Neuronal stem cell (in vitro differentiated cells): Measurements from ENCODE around the gene GC. TPM values are rescaled to one million over a fixed set of nuclear protein-coding genes. Genes with fewer than 3 reads are reported as not detected.

ENCODE experiments used
- DNase-seq: peaks from one replicate; pipeline ENCODE4 v3.0.0-alpha.2; 2013; ENCODE audit warnings: low spot score
- H2AFZ ChIP-seq: one replicate; pipeline ENCODE4 v1.6.1; 2013; ENCODE audit warnings: mild to moderate bottlenecking, low read length, inconsistent platforms
- H2AK5ac ChIP-seq: 2 replicates; pipeline ENCODE4 v1.6.1; 2013; ENCODE audit warnings: low read depth, mild to moderate bottlenecking, inconsistent platforms, low read length, moderate library complexity, mixed read lengths
- H2BK120ac ChIP-seq: 2 replicates; pipeline ENCODE4 v1.6.1; 2013; ENCODE audit warnings: low read depth, mild to moderate bottlenecking, inconsistent platforms, low read length, moderate library complexity, mixed read lengths
- H2BK12ac ChIP-seq: one replicate; pipeline ENCODE4 v1.6.1; 2013; ENCODE audit warnings: low read length, inconsistent platforms
- H2BK15ac ChIP-seq: 2 replicates; pipeline ENCODE4 v1.6.1; 2013; ENCODE audit warnings: mild to moderate bottlenecking, low read length, inconsistent platforms, mixed read lengths
- H2BK5ac ChIP-seq: one replicate; pipeline ENCODE4 v1.6.1; 2013; ENCODE audit warnings: inconsistent platforms, mild to moderate bottlenecking, low read length, moderate library complexity
- H3K14ac ChIP-seq: one replicate; pipeline ENCODE4 v1.6.1; 2013; ENCODE audit warnings: low read length, inconsistent platforms
- H3K18ac ChIP-seq: 2 replicates; pipeline ENCODE4 v1.6.1; 2013; ENCODE audit warnings: low read length, inconsistent platforms
- H3K23ac ChIP-seq: 2 replicates; pipeline ENCODE4 v1.6.1; 2013; ENCODE audit warnings: low read depth, mild to moderate bottlenecking, mixed read lengths, low read length, inconsistent platforms; ENCODE audit not compliant: poor library complexity
- H3K27ac ChIP-seq: replicated peaks from 3 replicates; pipeline ENCODE4 v1.5.1; 2013; ENCODE audit warnings: low read length, inconsistent platforms
- H3K27me3 ChIP-seq, 3 experiments: 2 replicates each; pipeline ENCODE4 v1.6.1; 2013; ENCODE audit warnings: low read length in 3 of 3, mild to moderate bottlenecking in 2 of 3, inconsistent platforms in 1 of 3, low read depth in 1 of 3, mixed read lengths in 1 of 3, moderate library complexity in 1 of 3; ENCODE audit not compliant: control insufficient read depth in 3 of 3, insufficient read depth in 3 of 3
- H3K36me3 ChIP-seq, 2 donors: replicated peaks in 1 of 2; 2 replicates each; pipeline ENCODE4 v1.6.1; 2013; ENCODE audit warnings: low read length in 2 of 2; ENCODE audit not compliant: control insufficient read depth in 2 of 2, insufficient read depth in 2 of 2
- H3K4ac ChIP-seq: 2 replicates; pipeline ENCODE4 v1.6.1; 2013; ENCODE audit warnings: inconsistent platforms, mild to moderate bottlenecking, low read length, moderate library complexity
- H3K4me1 ChIP-seq, 2 donors: 1 replicate in 1 of 2; 2 replicates in 1 of 2; pipeline ENCODE4 v1.6.1; 2013; ENCODE audit warnings: low read length in 2 of 2, low read depth in 1 of 2; ENCODE audit not compliant: control insufficient read depth in 2 of 2, insufficient read depth in 1 of 2
- H3K4me2 ChIP-seq: one replicate; pipeline ENCODE4 v1.6.1; 2013; ENCODE audit warnings: mild to moderate bottlenecking, low read length, inconsistent platforms; ENCODE audit not compliant: insufficient read depth, poor library complexity, severe bottlenecking
- H3K4me3 ChIP-seq, 2 donors: 2 replicates each; pipeline ENCODE4 v1.5.1; 2013; ENCODE audit warnings: low read length in 2 of 2, mild to moderate bottlenecking in 2 of 2, inconsistent platforms in 1 of 2, moderate library complexity in 1 of 2
- H3K79me1 ChIP-seq: one replicate; pipeline ENCODE4 v1.6.1; 2013; ENCODE audit warnings: low read depth, mild to moderate bottlenecking, inconsistent platforms, low read length, moderate library complexity
- H3K9ac ChIP-seq: one replicate; pipeline ENCODE4 v1.6.1; 2013; ENCODE audit warnings: mild to moderate bottlenecking, low read depth, low read length, inconsistent platforms; ENCODE audit not compliant: poor library complexity
- H3K9me3 ChIP-seq, 2 donors: replicated peaks in 1 of 2; 2 replicates each; pipeline versions ENCODE3 to v1.6.1; 2013; ENCODE audit warnings: low read length in 2 of 2, mild to moderate bottlenecking in 2 of 2, inconsistent platforms in 1 of 2, low read depth in 1 of 2, mixed read lengths in 1 of 2, moderate library complexity in 1 of 2; ENCODE audit not compliant: control insufficient read depth in 2 of 2, insufficient read depth in 1 of 2
- H4K8ac ChIP-seq: one replicate; pipeline ENCODE4 v1.6.1; 2013; ENCODE audit warnings: low read depth, mild to moderate bottlenecking, inconsistent platforms, low read length, moderate library complexity
- H4K91ac ChIP-seq: one replicate; pipeline ENCODE4 v1.6.1; 2013; ENCODE audit warnings: low read length, low read depth, mild to moderate bottlenecking, inconsistent platforms; ENCODE audit not compliant: poor library complexity
- WGBS, 2 donors: extraction: QIAGEN DNeasy Blood & Tissue Kit; methylation state at CpG; one replicate each; pipeline ENCODE4 v1.1.7; 2013; ENCODE audit warnings: missing lambda C conversion rate in 2 of 2, mixed read lengths in 1 of 2; ENCODE audit not compliant: insufficient read length in 2 of 2, insufficient replicate concordance in 1 of 2; ENCODE audit errors: extremely low coverage in 2 of 2; 5-methylcytosine and 5-hydroxymethylcytosine counted together
- polyA plus RNA-seq, 2 experiments: library from polyadenylated mRNA; stranded (reverse); fragments of 200-250 nt; gene quantifications; one replicate each; pipeline ENCODE4 v1.2.3, GENCODE V29; 2013

The GC gene, protein sequence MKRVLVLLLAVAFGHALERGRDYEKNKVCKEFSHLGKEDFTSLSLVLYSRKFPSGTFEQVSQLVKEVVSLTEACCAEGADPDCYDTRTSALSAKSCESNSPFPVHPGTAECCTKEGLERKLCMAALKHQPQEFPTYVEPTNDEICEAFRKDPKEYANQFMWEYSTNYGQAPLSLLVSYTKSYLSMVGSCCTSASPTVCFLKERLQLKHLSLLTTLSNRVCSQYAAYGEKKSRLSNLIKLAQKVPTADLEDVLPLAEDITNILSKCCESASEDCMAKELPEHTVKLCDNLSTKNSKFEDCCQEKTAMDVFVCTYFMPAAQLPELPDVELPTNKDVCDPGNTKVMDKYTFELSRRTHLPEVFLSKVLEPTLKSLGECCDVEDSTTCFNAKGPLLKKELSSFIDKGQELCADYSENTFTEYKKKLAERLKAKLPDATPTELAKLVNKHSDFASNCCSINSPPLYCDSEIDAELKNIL
- not detected for polyA plus RNA-seq (2013, experiment 1 of 2)
- not detected for polyA plus RNA-seq (2013, experiment 2 of 2)

DNA sequence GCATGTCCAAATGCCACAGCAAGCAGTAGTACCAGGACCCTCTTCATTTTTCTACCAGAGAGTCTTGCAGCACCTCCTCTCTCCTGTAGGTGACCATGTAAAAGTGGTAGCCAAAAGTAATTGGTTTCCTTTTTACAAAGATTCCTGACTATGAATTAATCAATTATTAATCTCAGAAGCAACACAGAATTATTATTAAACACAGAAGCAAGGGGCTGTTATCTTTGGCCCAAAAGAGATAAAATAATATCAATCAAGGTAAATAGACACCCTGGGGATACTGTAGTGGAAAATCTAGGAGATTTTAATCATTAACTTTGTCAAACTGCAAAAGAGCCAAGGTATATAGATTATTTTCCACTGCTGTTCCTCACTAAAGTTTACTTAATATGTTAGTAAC, at the start of gene GC:
Gene GC, minus strand, starts transcription at position 108 of the 400 bp plus-strand sequence. Its CDS starts 61 bp downstream, at position 47.
- H2BK5ac ChIP-seq, result no peak within 1 kb of the TSS
- H3K4me1 ChIP-seq, result no peaks in the 10 kb centered on the region
- H3K14ac ChIP-seq, result no peak within 1 kb of the TSS
- H4K8ac ChIP-seq, result no peak within 1 kb of the TSS
- H2BK15ac ChIP-seq, result no peak within 1 kb of the TSS
- no peak within 1 kb of the TSS for H3K4me3 ChIP-seq
- H3K23ac ChIP-seq, result no peak within 1 kb of the TSS
- no peaks in the 10 kb centered on the region for H3K36me3 ChIP-seq
- H2AFZ ChIP-seq, result no peak within 1 kb of the TSS
- H3K4me2 ChIP-seq, result no peak within 1 kb of the TSS
- H3K18ac ChIP-seq, result no peak within 1 kb of the TSS
- no peaks in the 10 kb centered on the region for H3K79me1 ChIP-seq
- H3K9ac ChIP-seq, result no peak within 1 kb of the TSS
- no peaks in the 10 kb centered on the region for H3K9me3 ChIP-seq
- no peak for DNase-seq
- H2AK5ac ChIP-seq, result no peak within 1 kb of the TSS
- no peak within 1 kb of the TSS for H2BK12ac ChIP-seq
- H3K27ac ChIP-seq, result no peak within 1 kb of the TSS
- no peak within 1 kb of the TSS for H4K91ac ChIP-seq
- H3K27me3 ChIP-seq, result no peaks in the 10 kb centered on the region
- H2BK120ac ChIP-seq, result no peak within 1 kb of the TSS
- H3K4ac ChIP-seq, result no peak within 1 kb of the TSS

DNA sequence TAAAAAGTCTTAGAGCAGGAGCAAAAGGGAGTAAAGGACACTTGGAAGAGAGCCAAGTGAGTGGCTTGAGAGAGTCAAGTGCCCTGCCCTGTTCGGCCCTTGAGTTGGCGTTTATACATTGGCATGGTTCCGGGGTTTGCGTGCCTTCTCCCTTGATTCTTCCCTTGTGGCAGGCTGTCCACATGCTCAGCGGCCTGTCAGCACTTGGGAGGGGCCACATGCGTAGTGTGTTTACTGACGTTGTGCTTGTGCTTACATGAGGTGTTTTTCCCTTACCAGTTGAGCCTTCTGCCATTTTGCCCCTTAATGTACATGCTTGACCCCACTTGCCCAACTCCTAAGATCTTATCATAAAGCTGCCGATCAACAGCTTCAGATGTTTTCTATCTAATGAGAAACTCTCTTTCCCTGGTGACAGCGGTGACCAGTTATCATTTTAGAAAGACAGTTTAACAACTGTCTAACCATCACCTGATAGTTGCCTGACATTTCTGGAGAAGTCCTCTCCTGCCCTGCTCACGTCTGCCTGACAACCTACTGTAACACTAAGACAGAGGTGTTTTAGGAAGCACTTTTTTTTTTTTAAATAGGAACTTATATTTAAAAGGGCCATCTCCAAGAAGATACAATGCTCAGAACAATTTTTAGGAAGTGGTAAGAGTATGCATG, 49.5 kb upstream of the GC start:
- Histone ChIP-seq H3K23ac (no peak overlapping the region), H3K79me1 (no peaks in the 10 kb centered on the region), H4K91ac (no peak overlapping the region), H3K14ac (no peak overlapping the region), H3K4me3 (no peak overlapping the region), H4K8ac (no peak overlapping the region), H2BK120ac (no peak overlapping the region), H2BK15ac (no peak overlapping the region), H3K27me3 (no peaks in the 10 kb centered on the region), H3K27ac (no peak overlapping the region), H3K18ac (no peak overlapping the region), H2BK5ac (no peak overlapping the region), H3K4me2 (no peak overlapping the region), H3K36me3 (no peaks in the 10 kb centered on the region), H3K9me3 (no peaks in the 10 kb centered on the region), H2AK5ac (no peak overlapping the region), H3K9ac (no peak overlapping the region), H3K4me1 (no peaks in the 10 kb centered on the region), H3K4ac (no peak overlapping the region), H2BK12ac (no peak overlapping the region), H2AFZ (no peak overlapping the region)
- no CpG with 5 or more reads among the region's 10 CpGs for WGBS, 2 donors
- DNase-seq, result no peak

- H3K9me3 ChIP-seq, result no peaks in the 10 kb centered on the region
- no peak overlapping the region for H2BK15ac ChIP-seq
- H3K4me2 ChIP-seq, result no peak overlapping the region
- peaks cover 0 to 2% of the 10 kb centered on the region in 2 donors for H3K4me1 ChIP-seq
- H3K14ac ChIP-seq, result no peak overlapping the region
- H3K36me3 ChIP-seq, result no peaks in the 10 kb centered on the region
- no peaks in the 10 kb centered on the region for H3K27me3 ChIP-seq
- H3K4ac ChIP-seq, result no peak overlapping the region
- no peak overlapping the region for H3K23ac ChIP-seq
- no peak overlapping the region for H2BK120ac ChIP-seq
- H4K91ac ChIP-seq, result no peak overlapping the region
- no CpG with 5 or more reads among the region's 3 CpGs for whole genome bisulfite sequencing, 2 donors
- no peak overlapping the region for H4K8ac ChIP-seq
- H3K27ac ChIP-seq, result no peak overlapping the region
- H2BK12ac ChIP-seq, result no peak overlapping the region
- H2AFZ ChIP-seq, result no peak overlapping the region
- no peak overlapping the region for H3K9ac ChIP-seq
- DNase-seq, result peak; percentile 4
- H2BK5ac ChIP-seq, result no peak overlapping the region
- H3K18ac ChIP-seq, result no peak overlapping the region
- H3K4me3 ChIP-seq, result no peak overlapping the region
- H3K79me1 ChIP-seq, result no peaks in the 10 kb centered on the region
- no peak overlapping the region for H2AK5ac ChIP-seq
Measured at GRCh38 chr4:71832049-71832448, 48.2 kb upstream of the GC start.

- no peaks in the 10 kb centered on the region for H3K36me3 ChIP-seq
Measured at GRCh38 chr4:71830497-71831190, 46.8 kb upstream of the GC start.

More at GRCh38 chr4:71830497-71831190, 46.8 kb upstream of the GC start:
- H2BK5ac ChIP-seq, result no peak overlapping the region
- H3K4ac ChIP-seq, result no peak overlapping the region
- no peaks in the 10 kb centered on the region for H3K27me3 ChIP-seq
- no peak overlapping the region for H2BK12ac ChIP-seq
- no peak overlapping the region for H3K4me3 ChIP-seq
- H3K79me1 ChIP-seq, result no peaks in the 10 kb centered on the region
- H3K9me3 ChIP-seq, result no peaks in the 10 kb centered on the region
- no peak overlapping the region for H2BK15ac ChIP-seq
- no peak overlapping the region for H2AFZ ChIP-seq
- H3K14ac ChIP-seq, result no peak overlapping the region
- no peak overlapping the region for H3K9ac ChIP-seq
- no peak overlapping the region for H3K4me2 ChIP-seq
- H2AK5ac ChIP-seq, result no peak overlapping the region
- H3K27ac ChIP-seq, result no peak overlapping the region
- no peak for DNase-seq
- no peak overlapping the region for H3K23ac ChIP-seq
- no peak overlapping the region for H2BK120ac ChIP-seq
- peaks cover 0 to 2% of the 10 kb centered on the region in 2 donors for H3K4me1 ChIP-seq
- no CpG with 5 or more reads among the region's 4 CpGs for WGBS, 2 donors
- H3K18ac ChIP-seq, result no peak overlapping the region
- H4K8ac ChIP-seq, result no peak overlapping the region
- H4K91ac ChIP-seq, result no peak overlapping the region
